HepG2 (cell line): ENCODE results near the gene BTBD6. TPM values are rescaled to one million over a fixed set of nuclear protein-coding genes. Genes with fewer than 3 reads are reported as not detected.

Source experiments
- ATAC-seq: fragments of 200-7000 bp; cut with Tn5 transposase; 3 replicates; pipeline ENCODE4 v1.9.1; 2020; ENCODE audit warnings: mild to moderate bottlenecking, moderate library complexity
- BruUV-seq: library from RNA; stranded (reverse); fragments of 400-500 nt; replicated peaks from 2 replicates; lab custom pipeline; 2021; lab: Mats Ljungman, UMichigan
- CTCF ChIA-PET: fragments of 300-600 bp; formaldehyde crosslinking; extraction: SDS; loops from one replicate; lab custom pipeline; 2021; ENCODE audit warnings: low total read pairs, inconsistent platforms, low intra/inter-chr PET ratio; lab: Yijun Ruan, JAX
- POLR2A ChIA-PET: fragments of 350-600 bp; sonication (Branson Sonifier 250); formaldehyde crosslinking; loops from one replicate; lab custom pipeline; 2020; ENCODE audit warnings: antibody characterized with exemption, inconsistent platforms; lab: Yijun Ruan, JAX
- DNase-seq: peaks from one replicate; pipeline ENCODE4 v3.0.0-alpha.2; 2015; ENCODE audit warnings: low spot score
- FAIRE-seq: peaks from 3 replicates; lab custom pipeline; 2011; peaks lifted over from hg19 to GRCh38; lab: Jason Lieb, UNC
- H2AFZ ChIP-seq: one replicate; pipeline ENCODE4 v1.6.1; 2011; ENCODE audit warnings: low read length, inconsistent platforms
- H3K27ac ChIP-seq: fragments of 300-600 bp; 3 replicates; pipeline ENCODE4 v1.8.0; 2011; ENCODE audit warnings: mixed run types, mild to moderate bottlenecking, mixed read lengths, low read length, inconsistent platforms; ENCODE audit not compliant: insufficient read depth; ENCODE audit errors: extremely low read length
- H3K27me3 ChIP-seq, 2 experiments: fragments of 200-600 bp in 1 of 2; 2 replicates in 1 of 2; 3 replicates in 1 of 2; pipeline versions ENCODE4 v1.6.0 to v1.8.0; 2011; ENCODE audit warnings: low read length in 2 of 2, mild to moderate bottlenecking in 2 of 2, moderate library complexity in 2 of 2, inconsistent platforms in 1 of 2; ENCODE audit not compliant: insufficient read depth in 2 of 2, control insufficient read depth in 1 of 2
- H3K36me3 ChIP-seq, 2 experiments: fragments of 200-600 bp in 1 of 2; replicated peaks in 1 of 2; 2 replicates in 1 of 2; 3 replicates in 1 of 2; pipeline versions ENCODE4 v1.5.1 to v1.8.0; 2011; ENCODE audit warnings: low read length in 2 of 2, inconsistent platforms in 1 of 2; ENCODE audit not compliant: insufficient read depth in 2 of 2, control insufficient read depth in 1 of 2
- H3K4me1 ChIP-seq: 2 replicates; pipeline ENCODE4 v1.5.1; 2012; ENCODE audit warnings: low read length, inconsistent platforms; ENCODE audit not compliant: insufficient read depth
- H3K4me2 ChIP-seq: 2 replicates; pipeline ENCODE4 v1.6.0; 2011; ENCODE audit warnings: low read depth, low read length, inconsistent platforms
- H3K4me3 ChIP-seq, 3 experiments: fragments of 200-600 bp in 1 of 3; sonication (generic), shearing (Covaris generic) in 1 of 3; replicated peaks in 1 of 3; 2 replicates each; pipeline ENCODE4 v1.5.1; 2011 to 2016; ENCODE audit warnings: low read length in 3 of 3, inconsistent platforms in 2 of 3, low read depth in 2 of 3, mild to moderate bottlenecking in 2 of 3, control low read depth in 1 of 3, mixed read lengths in 1 of 3; ENCODE audit not compliant: insufficient read depth in 1 of 3
- H3K79me2 ChIP-seq: one replicate; pipeline ENCODE4 v1.6.1; 2011; ENCODE audit warnings: low read length, inconsistent platforms; ENCODE audit not compliant: insufficient read depth
- H3K9ac ChIP-seq: 2 replicates; pipeline ENCODE4 v1.6.0; 2011; ENCODE audit warnings: mild to moderate bottlenecking, low read depth, low read length, inconsistent platforms; ENCODE audit not compliant: insufficient read depth
- H3K9me3 ChIP-seq: 2 replicates; pipeline ENCODE4 v1.5.1; 2012; ENCODE audit warnings: mild to moderate bottlenecking, low read length
- H4K20me1 ChIP-seq: 2 replicates; pipeline ENCODE4 v1.6.0; 2011; ENCODE audit warnings: inconsistent platforms, mild to moderate bottlenecking, low read length, moderate library complexity; ENCODE audit not compliant: insufficient read depth
- BCLAF1 ChIP-seq: fragments of 450-650 bp; IDR thresholded peaks from 2 replicates; pipeline ENCODE4 v1.6.1; 2017; ENCODE audit warnings: mild to moderate bottlenecking
- GMEB1 ChIP-seq: sonication (generic); formaldehyde crosslinking; IDR thresholded peaks from 2 replicates; pipeline ENCODE4 v1.5.1; 2020; ENCODE audit warnings: missing genetic modification reagents, mild to moderate bottlenecking, borderline replicate concordance
- LCORL ChIP-seq, 2 experiments: fragments of 450-650 bp in 1 of 2; sonication (generic) in 1 of 2; formaldehyde crosslinking in 1 of 2; IDR thresholded peaks; 2 replicates each; pipeline versions ENCODE4 v1.5.0 to v1.6.1; 2017 to 2020; ENCODE audit warnings: antibody characterized with exemption in 1 of 2, missing genetic modification reagents in 1 of 2
- PRDM4 ChIP-seq: sonication (generic); formaldehyde crosslinking; IDR thresholded peaks from 2 replicates; pipeline ENCODE4 v1.9.0; 2021; ENCODE audit warnings: missing genetic modification reagents, borderline replicate concordance
- ZNF746 ChIP-seq: sonication (generic); formaldehyde crosslinking; IDR thresholded peaks from 2 replicates; pipeline ENCODE4 v1.8.0; 2022; ENCODE audit warnings: mild to moderate bottlenecking, missing genetic modification reagents
- ZNF784 ChIP-seq: sonication (generic); formaldehyde crosslinking; IDR thresholded peaks from 2 replicates; pipeline ENCODE4 v1.5.1; 2020; ENCODE audit warnings: missing genetic modification reagents, mild to moderate bottlenecking, borderline replicate concordance
- WGBS: methylation state at CpG from one replicate; pipeline ENCODE4 v1.1.6; 2017; ENCODE audit warnings: low lambda C conversion rate; 5-methylcytosine and 5-hydroxymethylcytosine counted together
- in situ Hi-C: cut with HindIII; loops from 2 replicates; pipeline ENCODE4 v1.10.0; 2017; ENCODE audit warnings: low pct_unique_long_range_greater_than_20kb; ENCODE audit not compliant: extremely low pct_ligation_motif_present
- intact Hi-C: fragments of 100-400 bp; cut with micrococcal nuclease; formaldehyde crosslinking; loops from one replicate; pipeline ENCODE4 v1.10.0; 2022; ENCODE audit not compliant: unreplicated experiment
- polyA plus RNA-seq, 8 experiments: library from polyadenylated mRNA; depleted of rRNA in 3 of 8; stranded (reverse) in 7 of 8; unstranded in 1 of 8; fragments of >200 nt; fragmentation: Illumina TruSeq in 4 of 8; extraction: Trizol in 4 of 8; gene quantifications; 2 replicates each; pipeline versions ENCODE4 v1.2.1 to v1.2.3, GENCODE V29; 2011 to 2016; ENCODE audit warnings: low read depth in 4 of 8, missing spikeins in 1 of 8, mixed read lengths in 1 of 8; ENCODE audit not compliant: insufficient read depth in 1 of 8
- total RNA-seq, 5 experiments: library from RNA; depleted of rRNA; stranded (reverse); fragments of >200 nt; fragmentation: Illumina TruSeq; extraction: Trizol; gene quantifications; 2 replicates each; pipeline ENCODE4 v1.2.3, GENCODE V29; 2016; ENCODE audit warnings: low read depth in 1 of 5

BTBD6 gene
- total and polyA plus RNA-seq, 2 of the 13 experiments (the other 11 are each of a cell fraction or from before 2014, with no cell fraction given) = not detected

- Histone ChIP-seq H3K4me1 (no peaks in the 10 kb centered on the region), H3K4me2 (no peak overlapping the region), H2AFZ (no peak overlapping the region), H3K27ac (no peak overlapping the region), H4K20me1 (no peaks in the 10 kb centered on the region), H3K79me2 (no peaks in the 10 kb centered on the region), H3K9me3 (no peaks in the 10 kb centered on the region), H3K9ac (no peak overlapping the region), H3K27me3 (no peaks in the 10 kb centered on the region), H3K4me3 (no peak overlapping the region), H3K36me3 (peaks cover 16 to 31% of the 10 kb centered on the region in 2 experiments; a peak in 4 of 5 replicates)
- ChIA-PET POLR2A (no interaction called here), CTCF (no interaction called here)
- FAIRE-seq (no peak), DNase-seq (no peak), ATAC-seq (no peak)
- intact Hi-C loops = no loop called here
- in situ Hi-C loops = no loop called here
- TF ChIP-seq GMEB1 (CRISPR knock-in tag) (no peak), BCLAF1 (no peak), ZNF746 (CRISPR knock-in tag) (no peak), ZNF784 (CRISPR knock-in tag) (no peak), LCORL (IDR thresholded peaks at IDR 0.05) (no peak), LCORL (CRISPR knock-in tag; IDR thresholded peaks at IDR 0.05) (no peak), PRDM4 (CRISPR knock-in tag) (no peak)
- WGBS = 92% methylated on average over 5 of the region's 17 CpGs
- no TSS peak for BruUV-seq
Observed at GRCh38 chr14:105219753-105220152, 28.6 kb upstream of the BTBD6 start.
